Muscle of leg (tissue), 11 donors: Measurements from ENCODE around the gene HIC1. TPM values are rescaled to one million over a fixed set of nuclear protein-coding genes. Genes with fewer than 3 reads are reported as not detected.

ENCODE experiments used
- DNase-seq: peaks from one replicate; pipeline ENCODE4 v3.0.0; 2013
- H3K27ac ChIP-seq: one replicate; pipeline ENCODE4 v1.5.1; 2013; ENCODE audit warnings: mild to moderate bottlenecking, low read length, control low read depth
- H3K27me3 ChIP-seq: one replicate; pipeline ENCODE4 v1.6.1; 2013; ENCODE audit warnings: low read length; ENCODE audit not compliant: control insufficient read depth, insufficient read depth
- H3K36me3 ChIP-seq: one replicate; pipeline ENCODE4 v1.6.1; 2013; ENCODE audit warnings: low read length; ENCODE audit not compliant: control insufficient read depth, insufficient read depth
- H3K4me1 ChIP-seq: one replicate; pipeline ENCODE4 v1.6.1; 2013; ENCODE audit warnings: low read length; ENCODE audit not compliant: control insufficient read depth, insufficient read depth
- H3K4me3 ChIP-seq: one replicate; pipeline ENCODE4 v1.5.1; 2013; ENCODE audit warnings: low read length, control low read depth
- H3K9me3 ChIP-seq: replicated peaks from 2 replicates; pipeline ENCODE4 v1.6.1; 2013; ENCODE audit warnings: low read depth, low read length; ENCODE audit not compliant: control insufficient read depth
- WGBS: methylation state at CpG from one replicate; pipeline ENCODE4 v1.1.5; 2013; ENCODE audit warnings: missing lambda C conversion rate; ENCODE audit not compliant: insufficient coverage; 5-methylcytosine and 5-hydroxymethylcytosine counted together
- polyA plus RNA-seq, 8 donors: library from polyadenylated mRNA; unstranded; fragments of 120-200 nt; gene quantifications; one replicate each; pipeline versions ENCODE4 v1.2.1 to v1.2.3, GENCODE V29; 2013; ENCODE audit warnings: inconsistent platforms in 1 of 8, low replicate concordance in 1 of 8; ENCODE audit not compliant: insufficient read length in 8 of 8, insufficient read depth in 1 of 8
- total RNA-seq: library from RNA; stranded (reverse); fragments of 120-200 nt; gene quantifications from one replicate; pipeline ENCODE4 v1.2.4, GENCODE V29; 2013

HIC1 gene
- total and polyA plus RNA-seq, 9 donors = 28.1 to 60.4 (median 43.3) TPM

DNA sequence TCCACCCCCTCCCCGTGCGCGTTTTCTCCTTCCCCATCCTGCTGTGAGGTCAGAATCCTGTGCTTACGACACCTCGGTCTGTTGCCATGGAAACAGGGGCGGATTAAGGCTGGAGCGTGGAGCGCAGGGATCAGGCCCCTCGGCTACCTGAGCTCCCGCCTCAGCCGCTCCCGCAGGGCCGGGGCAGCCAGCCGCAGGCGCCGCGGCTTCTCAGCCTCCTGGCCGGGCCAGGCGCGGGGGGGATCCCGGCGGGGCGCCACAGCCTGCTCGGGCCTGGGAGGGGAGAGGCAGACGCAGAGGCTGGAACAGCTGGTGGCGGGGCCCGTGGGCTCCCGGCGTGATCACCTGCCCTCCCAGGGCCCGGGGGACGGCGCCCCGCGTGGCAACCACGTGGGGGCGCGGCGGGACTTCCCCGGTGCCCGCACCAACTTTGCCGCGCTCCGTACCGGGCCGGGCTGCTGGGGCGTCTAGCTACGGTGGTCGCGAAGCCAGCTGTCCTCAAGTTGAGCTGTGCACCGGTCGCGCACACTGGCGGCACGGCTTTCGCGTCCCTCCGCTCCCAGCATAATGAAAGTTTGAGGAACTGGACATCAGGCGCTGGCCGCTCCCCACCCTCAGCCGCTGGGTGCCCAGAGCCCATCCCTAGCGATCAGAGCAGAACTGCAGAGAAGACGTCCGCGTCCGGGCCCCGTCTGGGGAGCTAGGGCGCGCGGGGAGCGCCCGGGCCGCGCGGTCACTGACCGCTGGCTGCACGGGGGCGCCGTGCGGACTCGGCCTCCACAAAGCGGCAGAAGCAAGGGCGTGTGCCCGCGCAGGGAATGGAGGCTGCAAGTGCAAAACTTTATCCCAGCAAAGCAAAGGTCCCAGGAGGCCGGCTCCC lies 31.0 kb upstream of the HIC1 start:
- Histone ChIP-seq H3K4me1 (peaks cover 19% of the 10 kb centered on the region), H3K36me3 (no peaks in the 10 kb centered on the region), H3K27me3 (peaks cover 93% of the 10 kb centered on the region), H3K27ac (no peak overlapping the region), H3K9me3 (no peaks in the 10 kb centered on the region), H3K4me3 (peak overlapping the region; percentile 25)
- peak; percentile 72 for DNase-seq
- under 1% methylated on average over 85 of the region's 85 CpGs for WGBS

DNA sequence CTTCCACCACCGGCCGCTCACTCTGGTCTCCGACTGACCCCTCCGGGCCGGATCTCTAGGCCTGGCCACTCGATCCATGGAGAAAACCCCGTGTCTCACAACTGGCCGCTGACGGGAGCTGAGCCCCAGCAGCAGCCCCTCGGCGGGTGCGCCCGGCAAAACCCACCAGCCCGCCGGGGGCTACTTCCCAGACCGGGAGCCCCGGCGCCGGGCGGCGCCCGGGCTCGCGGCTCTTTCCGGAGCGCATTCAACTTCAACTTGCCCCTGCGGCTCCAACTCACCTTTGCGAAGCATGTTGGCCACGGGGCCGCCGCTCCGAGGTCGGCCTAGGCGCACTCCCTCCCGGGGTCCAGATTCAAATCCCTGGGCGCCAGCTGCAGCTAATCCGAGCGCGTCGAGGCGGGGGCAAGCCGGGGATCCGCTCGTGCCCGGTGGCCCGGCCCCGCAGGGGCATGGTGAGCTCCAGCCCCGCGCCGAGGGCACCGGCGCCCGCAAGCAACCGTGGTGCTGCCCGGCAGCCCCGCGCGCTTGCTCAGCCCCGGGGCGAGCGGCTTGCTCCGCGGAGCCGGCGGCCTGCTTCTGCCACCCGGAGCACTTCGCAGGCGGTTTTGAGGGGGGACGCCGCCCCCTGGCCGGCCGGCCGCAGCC lies 30.2 kb upstream of the HIC1 start:
- H3K27me3 ChIP-seq = peaks cover 91% of the 10 kb centered on the region
- no peaks in the 10 kb centered on the region for H3K9me3 ChIP-seq
- peak overlapping the region; percentile 32 for H3K4me3 ChIP-seq
- peaks cover 23% of the 10 kb centered on the region for H3K4me1 ChIP-seq
- no peak overlapping the region for H3K27ac ChIP-seq
- no peaks in the 10 kb centered on the region for H3K36me3 ChIP-seq
- DNase-seq = no peak
- under 1% methylated on average over 72 of the region's 73 CpGs for WGBS

DNA sequence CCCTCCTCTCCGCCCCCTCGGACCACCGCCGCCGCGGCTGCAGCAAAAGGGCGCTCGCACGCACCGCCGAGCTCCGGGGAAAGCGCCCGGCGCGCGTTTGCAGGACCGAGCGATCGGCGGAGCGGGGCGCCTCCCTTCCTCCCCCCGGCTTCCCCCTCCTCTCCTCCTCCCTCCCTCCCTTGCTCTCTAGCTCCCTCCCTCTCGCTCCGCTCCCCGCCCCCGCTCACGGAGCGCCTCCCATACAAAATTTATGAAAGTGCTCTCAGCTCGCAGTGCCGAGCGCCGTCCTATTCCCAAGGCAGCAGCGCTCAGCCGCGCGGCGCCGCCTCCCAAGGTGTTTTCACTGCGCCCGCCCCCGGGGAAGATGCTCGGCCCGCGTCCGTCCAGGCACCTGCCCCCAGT lies 29.7 kb upstream of the HIC1 start, which contains the start of gene RTN4RL1:
TSS of gene RTN4RL1 (minus strand) at position 115 of the 402 bp plus-strand sequence. CDS start 469 bp downstream, outside the sequence.
- peak within 1 kb of the TSS; percentile 32 for H3K4me3 ChIP-seq
- H3K27ac ChIP-seq = no peak within 1 kb of the TSS
- peak; percentile 73 for DNase-seq
- peaks cover 89% of the 10 kb centered on the region for H3K27me3 ChIP-seq
- peaks cover 24% of the 10 kb centered on the region for H3K4me1 ChIP-seq
- no peaks in the 10 kb centered on the region for H3K36me3 ChIP-seq
- WGBS = 0% methylated on average over 46 of the region's 47 CpGs
- no peaks in the 10 kb centered on the region for H3K9me3 ChIP-seq

- Histone ChIP-seq H3K4me1 (peaks cover 28% of the 10 kb centered on the region), H3K27ac (no peak overlapping the region), H3K27me3 (peaks cover 85% of the 10 kb centered on the region), H3K4me3 (peak overlapping the region; percentile 32), H3K9me3 (no peaks in the 10 kb centered on the region), H3K36me3 (no peaks in the 10 kb centered on the region)
- WGBS = under 1% methylated on average over 41 of the region's 55 CpGs
- DNase-seq = peak; percentile 65
These were observed 29.1 kb upstream of the HIC1 start for GRCh38 chr17:2025622-2026309.

DNA sequence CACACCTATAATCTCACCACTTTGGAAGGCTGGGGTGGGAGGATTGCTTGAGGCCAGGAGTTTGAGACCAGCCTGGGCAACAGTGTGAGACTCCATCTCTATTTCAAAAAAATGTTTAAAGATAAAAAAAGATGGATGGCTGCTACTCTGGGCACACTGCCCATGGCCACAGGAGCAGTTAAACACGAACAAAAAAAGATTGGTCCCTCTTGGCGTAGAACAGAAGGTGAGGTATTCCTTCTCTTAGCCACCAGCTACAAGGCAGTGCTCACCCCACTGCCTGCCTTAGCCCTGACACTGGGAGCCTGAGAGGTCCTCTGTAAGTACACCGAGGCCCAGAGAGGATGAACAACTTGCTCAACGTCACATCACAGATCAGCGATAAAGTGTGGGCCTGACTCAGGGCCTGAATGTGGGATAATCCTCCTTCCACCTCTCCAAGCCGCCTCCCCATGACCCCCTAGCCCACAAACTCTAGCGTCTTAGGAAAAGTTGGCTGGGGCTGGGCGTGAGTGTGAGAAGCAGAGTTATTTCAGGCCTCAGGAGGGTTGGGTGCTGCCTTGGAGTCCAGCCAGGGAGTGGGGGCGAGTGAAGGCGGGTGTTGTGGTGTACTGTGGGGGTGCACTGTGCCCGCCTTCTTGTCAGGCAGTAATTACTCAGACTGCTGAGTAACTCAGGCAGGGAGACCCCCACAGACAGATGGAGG lies 27.2 kb upstream of the HIC1 start:
- peaks cover 4% of the 10 kb centered on the region for H3K36me3 ChIP-seq
- H3K9me3 ChIP-seq = no peaks in the 10 kb centered on the region
- DNase-seq = no peak
- H3K27ac ChIP-seq = no peak overlapping the region
- peaks cover 70% of the 10 kb centered on the region for H3K27me3 ChIP-seq
- WGBS = 68% methylated on average over 4 of the region's 11 CpGs
- H3K4me1 ChIP-seq = peaks cover 34% of the 10 kb centered on the region
- H3K4me3 ChIP-seq = no peak overlapping the region

- H3K4me1 ChIP-seq = peaks cover 33% of the 10 kb centered on the region
- H3K9me3 ChIP-seq = no peaks in the 10 kb centered on the region
- H3K27me3 ChIP-seq = peaks cover 65% of the 10 kb centered on the region
- no peak overlapping the region for H3K4me3 ChIP-seq
- peaks cover 4% of the 10 kb centered on the region for H3K36me3 ChIP-seq
- DNase-seq = no peak
- H3K27ac ChIP-seq = no peak overlapping the region
- 55% methylated on average over 2 of the region's 5 CpGs for WGBS
These were observed 26.7 kb upstream of the HIC1 start for GRCh38 chr17:2028234-2028614.

GRCh38 chr17:2028737-2029136 lies 26.2 kb upstream of the HIC1 start:
- Histone ChIP-seq H3K4me1 (peaks cover 31% of the 10 kb centered on the region), H3K9me3 (no peaks in the 10 kb centered on the region), H3K36me3 (peaks cover 8% of the 10 kb centered on the region), H3K27me3 (peaks cover 60% of the 10 kb centered on the region), H3K4me3 (no peak overlapping the region), H3K27ac (no peak overlapping the region)
- no peak for DNase-seq
- WGBS = 19% methylated on average over 6 of the region's 6 CpGs

- peaks cover 47% of the 10 kb centered on the region for H3K27me3 ChIP-seq
- H3K4me3 ChIP-seq = peak within 1 kb of the TSS; percentile 99
- peak within 1 kb of the TSS; percentile 36 for H3K27ac ChIP-seq
- no peaks in the 10 kb centered on the region for H3K9me3 ChIP-seq
- H3K36me3 ChIP-seq = peaks cover 11% of the 10 kb centered on the region
- peaks cover 23% of the 10 kb centered on the region for H3K4me1 ChIP-seq
- WGBS = under 1% methylated on average over 55 of the region's 59 CpGs
- DNase-seq = peak; percentile 92
These were observed 24.8 kb upstream of the HIC1 start, which contains the start of gene DPH1 for GRCh38 chr17:2029911-2030778. Gene DPH1, plus strand, starts transcription at chr17:2030153. Its CDS starts 17 bp downstream, at chr17:2030170.

DNA sequence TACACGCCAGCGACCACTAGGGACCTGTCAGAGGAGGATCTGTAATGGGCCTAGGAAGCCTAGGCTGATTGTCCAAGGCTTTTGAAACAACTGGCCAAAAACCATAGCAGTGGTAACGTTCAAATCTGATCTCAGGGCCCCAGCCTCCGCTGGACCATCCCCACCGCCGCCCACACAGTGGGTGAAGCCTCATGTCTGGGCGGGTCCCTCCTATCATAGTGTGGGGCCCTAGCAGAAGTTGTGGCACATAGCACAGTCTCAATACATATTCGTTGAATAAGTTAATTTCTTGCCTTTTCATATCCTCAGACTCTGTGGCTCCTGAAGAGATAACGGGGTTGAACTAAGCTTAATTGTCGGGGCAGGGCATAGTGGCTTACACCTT lies 24.1 kb upstream of the HIC1 start:
- H3K27me3 ChIP-seq = peaks cover 41% of the 10 kb centered on the region
- peak overlapping the region; percentile 99 for H3K4me3 ChIP-seq
- no peaks in the 10 kb centered on the region for H3K9me3 ChIP-seq
- DNase-seq = no peak
- peaks cover 13% of the 10 kb centered on the region for H3K36me3 ChIP-seq
- H3K27ac ChIP-seq = no peak overlapping the region
- WGBS = 19% methylated on average over 8 of the region's 10 CpGs
- peaks cover 20% of the 10 kb centered on the region for H3K4me1 ChIP-seq
